Smooth muscle cell (in vitro differentiated cells): ENCODE results near the gene ETF1. TPM values are rescaled to one million over a fixed set of nuclear protein-coding genes. Genes with fewer than 3 reads are reported as not detected.

ENCODE experiments used
- DNase-seq: peaks from one replicate; lab custom pipeline; 2025; ENCODE audit not compliant: unreplicated experiment; lab: John Stamatoyannopoulos, UW
- H2AFZ ChIP-seq: fragments of 200-600 bp; sonication (generic); 2 replicates; pipeline ENCODE4 v1.6.0; 2016; ENCODE audit warnings: antibody characterized with exemption, low read depth, mild to moderate bottlenecking
- H3F3A ChIP-seq: fragments of 200-600 bp; sonication (generic); 2 replicates; pipeline ENCODE4 v1.6.0; 2017; ENCODE audit warnings: antibody characterized with exemption, low read depth
- H3K27ac ChIP-seq: fragments of 200-600 bp; sonication (generic); 2 replicates; pipeline ENCODE4 v1.5.1; 2016; ENCODE audit warnings: low read depth, mild to moderate bottlenecking
- H3K27me3 ChIP-seq: fragments of 200-600 bp; sonication (generic); 2 replicates; pipeline ENCODE4 v1.6.1; 2016; ENCODE audit warnings: low read depth, mild to moderate bottlenecking
- H3K36me3 ChIP-seq: fragments of 200-600 bp; sonication (generic); 2 replicates; pipeline ENCODE4 v1.5.1; 2016; ENCODE audit warnings: low read depth
- H3K4me1 ChIP-seq: fragments of 200-600 bp; sonication (generic); 2 replicates; pipeline ENCODE4 v1.5.1; 2016; ENCODE audit warnings: low read depth
- H3K4me2 ChIP-seq: fragments of 200-600 bp; sonication (generic); 2 replicates; pipeline ENCODE4 v1.6.0; 2016; ENCODE audit warnings: mild to moderate bottlenecking
- H3K4me3 ChIP-seq: fragments of 200-600 bp; sonication (generic); 2 replicates; pipeline ENCODE4 v1.5.1; 2016; ENCODE audit warnings: mild to moderate bottlenecking
- H3K79me2 ChIP-seq: fragments of 200-600 bp; sonication (generic); 2 replicates; pipeline ENCODE4 v1.6.0; 2016; ENCODE audit warnings: low read depth, mild to moderate bottlenecking
- H3K9ac ChIP-seq: fragments of 200-600 bp; sonication (generic); 2 replicates; pipeline ENCODE4 v1.6.0; 2016; ENCODE audit warnings: low read depth
- H3K9me3 ChIP-seq: fragments of 200-600 bp; sonication (generic); replicated peaks from 2 replicates; pipeline ENCODE4 v1.5.1; 2016; ENCODE audit warnings: low read depth
- H4K20me1 ChIP-seq: fragments of 200-600 bp; sonication (generic); 2 replicates; pipeline ENCODE4 v1.6.0; 2016; ENCODE audit warnings: low read depth
- WGBS: methylation state at CpG from one replicate; pipeline ENCODE4 v1.1.7; 2016; ENCODE audit warnings: low lambda C conversion rate; 5-methylcytosine and 5-hydroxymethylcytosine counted together
- polyA plus RNA-seq: library from polyadenylated mRNA; unstranded; fragments of >200 nt; fragmentation: Nextera tagmentation; extraction: Ambion mirVana; gene quantifications from 2 replicates; pipeline ENCODE4 v1.2.1, GENCODE V29; 2016
- total RNA-seq: library from RNA; depleted of rRNA; stranded (reverse); fragments of >200 nt; gene quantifications from 2 replicates; pipeline ENCODE4 v1.2.3, GENCODE V29; 2014
- TF ChIP-seq, protein P1 (sequence below): fragments of 200-600 bp; sonication (generic); IDR thresholded peaks from 2 replicates; pipeline ENCODE4 v1.5.1; 2017; ENCODE audit warnings: borderline replicate concordance, mild to moderate bottlenecking, antibody characterized with exemption; ENCODE audit not compliant: insufficient read depth, poor library complexity, severe bottlenecking

The ETF1 gene
- total and polyA plus RNA-seq, 2 experiments from 2014 or later: 48.7 to 98.0 TPM

DNA sequence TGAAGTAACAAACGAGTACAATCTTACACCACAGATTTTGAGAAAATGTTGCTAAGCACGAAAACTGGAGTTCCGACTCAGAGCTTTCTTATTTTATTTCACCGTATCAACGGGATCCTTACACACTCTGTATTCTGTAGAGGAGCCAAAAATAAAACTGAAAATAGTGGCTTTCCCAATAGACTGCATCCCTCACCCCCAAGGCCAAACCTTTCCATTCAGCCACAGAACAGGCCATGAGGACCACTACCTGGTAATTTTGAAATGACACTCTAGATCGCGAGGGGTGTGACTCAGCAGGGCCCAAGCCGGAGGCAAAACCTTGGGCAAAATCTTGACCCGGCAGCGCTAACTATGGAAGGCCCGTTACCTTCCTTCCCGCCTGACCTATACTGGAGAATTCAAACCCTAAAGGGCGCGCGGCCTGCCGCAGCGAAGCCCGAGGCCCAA lies 31.7 kb upstream of the ETF1 start:
- H2AFZ ChIP-seq: no peak overlapping the region
- peak overlapping the region; percentile 80 for H3K4me3 ChIP-seq
- peak overlapping the region; percentile 99 for H3K9ac ChIP-seq
- under 1% methylated on average over 18 of the region's 18 CpGs for WGBS
- H3K36me3 ChIP-seq: no peaks in the 10 kb centered on the region
- peaks cover 36% of the 10 kb centered on the region for H4K20me1 ChIP-seq
- TF ChIP-seq, protein P1, sequence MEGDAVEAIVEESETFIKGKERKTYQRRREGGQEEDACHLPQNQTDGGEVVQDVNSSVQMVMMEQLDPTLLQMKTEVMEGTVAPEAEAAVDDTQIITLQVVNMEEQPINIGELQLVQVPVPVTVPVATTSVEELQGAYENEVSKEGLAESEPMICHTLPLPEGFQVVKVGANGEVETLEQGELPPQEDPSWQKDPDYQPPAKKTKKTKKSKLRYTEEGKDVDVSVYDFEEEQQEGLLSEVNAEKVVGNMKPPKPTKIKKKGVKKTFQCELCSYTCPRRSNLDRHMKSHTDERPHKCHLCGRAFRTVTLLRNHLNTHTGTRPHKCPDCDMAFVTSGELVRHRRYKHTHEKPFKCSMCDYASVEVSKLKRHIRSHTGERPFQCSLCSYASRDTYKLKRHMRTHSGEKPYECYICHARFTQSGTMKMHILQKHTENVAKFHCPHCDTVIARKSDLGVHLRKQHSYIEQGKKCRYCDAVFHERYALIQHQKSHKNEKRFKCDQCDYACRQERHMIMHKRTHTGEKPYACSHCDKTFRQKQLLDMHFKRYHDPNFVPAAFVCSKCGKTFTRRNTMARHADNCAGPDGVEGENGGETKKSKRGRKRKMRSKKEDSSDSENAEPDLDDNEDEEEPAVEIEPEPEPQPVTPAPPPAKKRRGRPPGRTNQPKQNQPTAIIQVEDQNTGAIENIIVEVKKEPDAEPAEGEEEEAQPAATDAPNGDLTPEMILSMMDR: no peak
- no peaks in the 10 kb centered on the region for H3K27me3 ChIP-seq
- no peaks in the 10 kb centered on the region for H3F3A ChIP-seq
- H3K4me1 ChIP-seq: peaks cover 14% of the 10 kb centered on the region
- H3K9me3 ChIP-seq: no peaks in the 10 kb centered on the region
- peaks cover 50% of the 10 kb centered on the region for H3K79me2 ChIP-seq
- H3K4me2 ChIP-seq: peak overlapping the region; percentile 95
- no peak for DNase-seq
- H3K27ac ChIP-seq: peak overlapping the region; percentile 98

DNA sequence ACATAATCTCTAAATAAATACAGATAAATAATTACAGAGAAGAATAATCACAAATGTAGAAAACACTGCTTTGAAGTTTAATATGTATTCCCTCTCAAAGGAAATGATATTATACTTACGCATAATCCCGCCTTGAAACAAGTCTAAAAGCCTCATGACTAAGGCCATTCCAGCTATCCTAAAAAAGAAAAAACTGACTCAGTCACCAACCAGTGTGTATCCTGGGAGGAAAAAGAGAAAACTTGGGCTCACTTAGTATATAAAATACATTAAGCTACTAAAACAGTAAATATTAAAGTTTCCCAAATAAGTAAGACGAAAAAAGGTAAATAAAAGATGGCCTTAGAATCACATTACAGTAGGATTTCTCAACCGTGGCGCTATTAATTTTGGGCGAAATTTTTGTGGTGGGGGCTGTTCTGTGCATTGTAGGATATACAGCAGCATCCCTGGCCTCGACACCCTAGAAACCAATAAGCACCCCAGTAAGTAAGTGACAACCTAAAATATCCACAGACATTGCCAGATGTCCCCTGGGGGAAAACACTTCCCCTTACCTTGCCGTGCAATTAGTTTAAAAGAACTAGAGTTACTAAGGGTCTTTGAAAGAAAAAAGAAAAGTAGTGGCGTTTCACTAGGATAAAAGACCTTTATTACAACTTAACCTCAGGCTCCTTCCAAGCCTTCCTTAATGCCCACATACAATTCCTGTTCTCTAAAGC lies 31.1 kb upstream of the ETF1 start:
- no peaks in the 10 kb centered on the region for H3K9me3 ChIP-seq
- H3K79me2 ChIP-seq: peaks cover 56% of the 10 kb centered on the region
- peak overlapping the region; percentile 98 for H3K27ac ChIP-seq
- H3K4me1 ChIP-seq: peaks cover 14% of the 10 kb centered on the region
- DNase-seq: no peak
- 32% methylated on average over 9 of the region's 9 CpGs for WGBS
- H2AFZ ChIP-seq: no peak overlapping the region
- peak overlapping the region; percentile 95 for H3K4me2 ChIP-seq
- no peaks in the 10 kb centered on the region for H3K27me3 ChIP-seq
- peaks cover 3% of the 10 kb centered on the region for H3K36me3 ChIP-seq
- no peaks in the 10 kb centered on the region for H3F3A ChIP-seq
- peak overlapping the region; percentile 99 for H3K9ac ChIP-seq
- peak overlapping the region; percentile 80 for H3K4me3 ChIP-seq
- peaks cover 42% of the 10 kb centered on the region for H4K20me1 ChIP-seq
- TF ChIP-seq, protein P1: no peak

DNA sequence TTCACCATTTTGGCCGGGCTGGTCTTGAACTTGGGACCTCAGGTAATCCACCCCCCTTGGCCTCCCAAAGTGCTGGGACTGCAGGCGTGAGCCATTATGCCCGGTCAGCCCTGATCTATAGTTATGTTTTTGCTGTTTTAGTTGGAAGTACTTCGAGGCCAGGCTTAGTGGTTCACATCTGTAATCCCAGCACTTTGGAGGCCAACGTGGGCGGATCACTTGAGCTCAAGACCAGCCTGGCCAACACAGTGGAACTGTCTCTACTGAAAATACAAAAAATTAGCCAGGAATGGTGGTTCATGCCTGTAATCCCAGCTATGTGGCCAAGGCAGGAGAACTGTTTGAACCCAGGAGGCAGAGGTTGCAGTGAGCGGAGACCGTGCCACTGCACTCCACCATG lies 30.2 kb upstream of the ETF1 start:
- Histone ChIP-seq H3F3A (no peaks in the 10 kb centered on the region), H2AFZ (no peak overlapping the region), H3K27ac (no peak overlapping the region), H3K4me2 (no peak overlapping the region), H3K4me1 (peaks cover 14% of the 10 kb centered on the region), H3K9me3 (no peaks in the 10 kb centered on the region), H3K9ac (no peak overlapping the region), H3K4me3 (no peak overlapping the region), H3K27me3 (no peaks in the 10 kb centered on the region), H3K36me3 (peaks cover 6% of the 10 kb centered on the region), H4K20me1 (peaks cover 51% of the 10 kb centered on the region), H3K79me2 (peaks cover 60% of the 10 kb centered on the region)
- WGBS: 82% methylated on average over 8 of the region's 8 CpGs
- no peak for DNase-seq
- TF ChIP-seq, protein P1: no peak

DNA sequence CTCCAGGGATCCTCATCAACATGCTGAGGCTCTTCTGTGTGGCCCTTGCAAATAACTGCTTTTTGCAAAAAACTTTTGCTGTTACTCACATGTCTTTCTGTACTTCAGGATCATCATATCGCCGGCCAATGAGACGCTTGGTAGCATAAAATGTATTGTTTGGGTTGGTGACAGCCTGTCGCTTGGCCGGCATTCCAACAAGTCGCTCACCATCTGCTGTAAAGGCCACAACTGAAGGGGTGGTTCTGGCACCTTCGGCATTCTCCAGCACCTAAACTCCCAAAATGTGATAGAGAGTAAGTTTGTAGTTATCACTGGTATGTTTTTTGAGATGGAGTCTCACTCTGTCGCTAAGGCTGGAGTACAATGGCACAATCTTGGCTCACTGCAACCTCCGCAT lies 27.8 kb upstream of the ETF1 start:
- peaks cover 19% of the 10 kb centered on the region for H3K36me3 ChIP-seq
- H3K9ac ChIP-seq: no peak overlapping the region
- no peaks in the 10 kb centered on the region for H3K27me3 ChIP-seq
- H2AFZ ChIP-seq: no peak overlapping the region
- H3K4me2 ChIP-seq: no peak overlapping the region
- DNase-seq: no peak
- H3F3A ChIP-seq: peaks cover 12% of the 10 kb centered on the region
- no peaks in the 10 kb centered on the region for H3K9me3 ChIP-seq
- TF ChIP-seq, protein P1: no peak
- peaks cover 82% of the 10 kb centered on the region for H3K79me2 ChIP-seq
- no peak overlapping the region for H3K4me3 ChIP-seq
- peaks cover 10% of the 10 kb centered on the region for H3K4me1 ChIP-seq
- WGBS: 98% methylated on average over 9 of the region's 9 CpGs
- H3K27ac ChIP-seq: peak overlapping the region; percentile 58
- peaks cover 74% of the 10 kb centered on the region for H4K20me1 ChIP-seq
